IMR-90 (cell line): ENCODE results near the gene HMGA1. TPM values are rescaled to one million over a fixed set of nuclear protein-coding genes. Genes with fewer than 3 reads are reported as not detected.

Experiments
- ATAC-seq: fragments of 200-7000 bp; cut with Tn5 transposase; 2 replicates; pipeline ENCODE4 v1.9.1; 2020; ENCODE audit warnings: low read depth, mild to moderate bottlenecking, moderate library complexity
- BruUV-seq: library from RNA; stranded (reverse); fragments of 400-500 nt; replicated peaks from 2 replicates; lab custom pipeline; 2021; lab: Mats Ljungman, UMichigan
- CTCF ChIA-PET: fragments of 300-600 bp; formaldehyde crosslinking; extraction: SDS; loops from one replicate; lab custom pipeline; 2021; ENCODE audit warnings: antibody characterized with exemption; lab: Yijun Ruan, JAX
- POLR2A ChIA-PET: fragments of 300-600 bp; sonication (Branson Sonifier 250); formaldehyde crosslinking; loops from one replicate; lab custom pipeline; 2022; ENCODE audit warnings: antibody characterized with exemption; ENCODE audit not compliant: unreplicated experiment; lab: Charles Lee
- DNase-seq: peaks from one replicate; pipeline ENCODE4 v3.0.0; 2013
- H2AFZ ChIP-seq: replicated peaks from 2 replicates; pipeline ENCODE3; 2013; ENCODE audit warnings: low read length, mild to moderate bottlenecking; ENCODE audit not compliant: poor library complexity
- H2AK5ac ChIP-seq: 2 replicates; pipeline ENCODE4 v1.6.1; 2013; ENCODE audit warnings: low read depth, low read length, inconsistent platforms
- H2AK9ac ChIP-seq: replicated peaks from 2 replicates; pipeline ENCODE3; 2013; ENCODE audit warnings: mild to moderate bottlenecking, low read depth, low read length, moderate library complexity; ENCODE audit not compliant: poor library complexity
- H2BK120ac ChIP-seq: 2 replicates; pipeline ENCODE4 v1.6.1; 2013; ENCODE audit warnings: low read depth, low read length, inconsistent platforms
- H2BK15ac ChIP-seq: 3 replicates; pipeline ENCODE4 v1.6.1; 2013; ENCODE audit warnings: low read depth, low read length, inconsistent platforms
- H2BK20ac ChIP-seq: 2 replicates; pipeline ENCODE4 v1.6.1; 2013; ENCODE audit warnings: low read depth, mild to moderate bottlenecking, inconsistent platforms, low read length, moderate library complexity
- H2BK5ac ChIP-seq: 2 replicates; pipeline ENCODE4 v1.6.1; 2013; ENCODE audit warnings: mild to moderate bottlenecking, low read depth, low read length, inconsistent platforms; ENCODE audit not compliant: poor library complexity, severe bottlenecking
- H3K14ac ChIP-seq: replicated peaks from 2 replicates; pipeline ENCODE4 v1.6.1; 2013; ENCODE audit warnings: low read depth, low read length, inconsistent platforms
- H3K18ac ChIP-seq: 2 replicates; pipeline ENCODE4 v1.6.1; 2013; ENCODE audit warnings: low read depth, low read length, control low read depth
- H3K23ac ChIP-seq: 2 replicates; pipeline ENCODE4 v1.6.1; 2013; ENCODE audit warnings: low read depth, low read length, inconsistent platforms
- H3K27ac ChIP-seq: 2 replicates; pipeline ENCODE4 v1.5.1; 2013; ENCODE audit warnings: mild to moderate bottlenecking, control low read depth, low read length; ENCODE audit not compliant: insufficient read depth
- H3K27me3 ChIP-seq: 2 replicates; pipeline ENCODE4 v1.6.1; 2013; ENCODE audit warnings: low read length; ENCODE audit not compliant: control insufficient read depth, insufficient read depth
- H3K36me3 ChIP-seq: 2 replicates; pipeline ENCODE4 v1.6.1; 2013; ENCODE audit warnings: low read length, mixed read lengths; ENCODE audit not compliant: control insufficient read depth, insufficient read depth
- H3K4ac ChIP-seq: 2 replicates; pipeline ENCODE4 v1.6.1; 2013; ENCODE audit warnings: low read depth, low read length, inconsistent platforms
- H3K4me1 ChIP-seq: 2 replicates; pipeline ENCODE4 v1.6.1; 2013; ENCODE audit warnings: low read length, mixed read lengths; ENCODE audit not compliant: control insufficient read depth, insufficient read depth
- H3K4me2 ChIP-seq: 2 replicates; pipeline ENCODE4 v1.6.1; 2013; ENCODE audit warnings: low read depth, mild to moderate bottlenecking, control low read depth, low read length, moderate library complexity
- H3K4me3 ChIP-seq: 2 replicates; pipeline ENCODE4 v1.5.1; 2013; ENCODE audit warnings: low read depth, mild to moderate bottlenecking, control low read depth, low read length, moderate library complexity; ENCODE audit not compliant: insufficient read depth
- H3K56ac ChIP-seq: 2 replicates; pipeline ENCODE4 v1.6.1; 2013; ENCODE audit warnings: low read length, inconsistent platforms; ENCODE audit not compliant: insufficient read depth; ENCODE audit errors: extremely low read depth
- H3K79me1 ChIP-seq, 2 experiments: 2 replicates each; pipeline ENCODE4 v1.6.1; 2013; ENCODE audit warnings: low read length in 2 of 2, inconsistent platforms in 1 of 2, low read depth in 1 of 2
- H3K9ac ChIP-seq: 2 replicates; pipeline ENCODE4 v1.6.1; 2013; ENCODE audit warnings: low read depth, low read length, control low read depth
- H3K9me1 ChIP-seq: 2 replicates; pipeline ENCODE4 v1.6.1; 2013; ENCODE audit warnings: low read length, inconsistent platforms; ENCODE audit not compliant: insufficient read depth
- H3K9me3 ChIP-seq: 2 replicates; pipeline ENCODE4 v1.6.1; 2013; ENCODE audit warnings: low read length; ENCODE audit not compliant: control insufficient read depth, insufficient read depth
- H4K20me1 ChIP-seq: 2 replicates; pipeline ENCODE4 v1.6.1; 2013; ENCODE audit warnings: low read length, inconsistent platforms; ENCODE audit not compliant: insufficient read depth
- H4K5ac ChIP-seq: 2 replicates; pipeline ENCODE4 v1.6.1; 2013; ENCODE audit warnings: mild to moderate bottlenecking, low read depth, low read length, control low read depth
- H4K8ac ChIP-seq, 2 experiments: 2 replicates each; pipeline ENCODE4 v1.6.1; 2013; ENCODE audit warnings: low read depth in 2 of 2, low read length in 2 of 2, control low read depth in 1 of 2, inconsistent platforms in 1 of 2
- H4K91ac ChIP-seq: 2 replicates; pipeline ENCODE4 v1.6.1; 2013; ENCODE audit warnings: low read depth, low read length, inconsistent platforms; ENCODE audit not compliant: insufficient read depth
- CEBPB ChIP-seq: IDR thresholded peaks from 2 replicates; pipeline ENCODE4 v1.6.1; 2012; ENCODE audit warnings: low read depth, low read length, improper control_type of control experiment
- ELK1 ChIP-seq: fragments of 150-350 bp; IDR thresholded peaks from 2 replicates; pipeline ENCODE4 v1.6.1; 2016; ENCODE audit warnings: low read depth, mild to moderate bottlenecking, low read length, moderate library complexity, borderline replicate concordance
- MAFK ChIP-seq: IDR thresholded peaks from 2 replicates; pipeline ENCODE4 v1.6.1; 2012; ENCODE audit warnings: low read depth, low read length, improper control_type of control experiment
- MAZ ChIP-seq: IDR thresholded peaks from 2 replicates; pipeline ENCODE4 v1.6.1; 2012; ENCODE audit warnings: low read depth, mild to moderate bottlenecking, low read length, improper control_type of control experiment, moderate library complexity, borderline replicate concordance
- MXI1 ChIP-seq: IDR thresholded peaks from 2 replicates; pipeline ENCODE4 v1.6.1; 2012; ENCODE audit warnings: low read depth, mild to moderate bottlenecking, low read length, moderate library complexity, borderline replicate concordance
- NFE2L2 ChIP-seq: fragments of 150-350 bp; IDR thresholded peaks from 2 replicates; pipeline ENCODE4 v1.6.1; 2016; ENCODE audit warnings: low read depth, mild to moderate bottlenecking, low read length
- POLR2A ChIP-seq: IDR thresholded peaks from 2 replicates; pipeline ENCODE4 v1.6.1; 2012; ENCODE audit warnings: mild to moderate bottlenecking, low read depth, low read length
- RAD21 ChIP-seq: IDR thresholded peaks from 2 replicates; pipeline ENCODE4 v1.6.1; 2012; ENCODE audit warnings: low read length, improper control_type of control experiment
- RFX5 ChIP-seq: IDR thresholded peaks from 2 replicates; pipeline ENCODE4 v1.8.0; 2012; ENCODE audit warnings: low read depth, mild to moderate bottlenecking, low read length, moderate library complexity
- SMC3 ChIP-seq: fragments of 150-350 bp; IDR thresholded peaks from 2 replicates; pipeline ENCODE4 v1.6.1; 2016; ENCODE audit warnings: low read depth, mild to moderate bottlenecking, antibody characterized with exemption, low read length, moderate library complexity
- USF2 ChIP-seq: fragments of 150-350 bp; IDR thresholded peaks from 2 replicates; pipeline ENCODE4 v1.6.1; 2017; ENCODE audit warnings: mild to moderate bottlenecking, antibody characterized with exemption, low read length, low read depth
- WGBS, 2 experiments: methylation state at CpG; one replicate each; pipeline versions ENCODE4 v1.1.5 to v1.1.7; 2013; ENCODE audit warnings: missing lambda C conversion rate in 2 of 2; ENCODE audit not compliant: insufficient read length in 1 of 2; ENCODE audit errors: extremely low coverage in 2 of 2; 5-methylcytosine and 5-hydroxymethylcytosine counted together
- dilution Hi-C: fragments of 300-500 bp; cut with HindIII; formaldehyde crosslinking; loops from one replicate; pipeline ENCODE4 v1.14.3; 2018; ENCODE audit warnings: low sequenced_read_pairs; ENCODE audit not compliant: unreplicated experiment
- in situ Hi-C: fragments of 300-500 bp; cut with MboI; formaldehyde crosslinking; loops from 3 replicates; pipeline ENCODE4 v1.14.3; 2019; ENCODE audit warnings: low sequenced_read_pairs, inconsistent platforms, mixed read lengths
- intact Hi-C: fragments of 100-400 bp; cut with micrococcal nuclease; formaldehyde crosslinking; loops from 2 replicates; pipeline ENCODE4 v1.10.0; 2022
- polyA plus RNA-seq, 3 experiments: library from polyadenylated mRNA; depleted of rRNA; stranded (reverse); fragments of >200 nt; gene quantifications; 2 replicates each; pipeline ENCODE4 v1.2.3, GENCODE V29; 2012; ENCODE audit warnings: low replicate concordance in 1 of 3
- total RNA-seq: library from RNA; depleted of rRNA; stranded (reverse); fragments of >200 nt; gene quantifications from 2 replicates; pipeline ENCODE4 v1.2.3, GENCODE V29; 2012

Gene HMGA1
- total and polyA plus RNA-seq, 2 of the 4 experiments (the other 2 are of a cell fraction) = 101 to 589 TPM

GRCh38 chr6:34276191-34276590 is 39.5 kb downstream of the HMGA1 start:
- Histone ChIP-seq H3K27me3 (no peaks in the 10 kb centered on the region), H3K4ac (no peak overlapping the region), H2BK5ac (no peak overlapping the region), H2AFZ (no peak overlapping the region), H3K23ac (no peak overlapping the region), H2BK15ac (no peak overlapping the region), H4K91ac (no peak overlapping the region), H3K4me2 (no peak overlapping the region), H3K18ac (no peak overlapping the region), H3K14ac (no peak overlapping the region), H4K8ac (no peak overlapping the region), H3K27ac (no peak overlapping the region), H3K4me1 (0 out of 2 replicates have a peak, but pooled peaks cover 2% of the 10 kb centered on the region), H2AK5ac (no peak overlapping the region), H3K9me3 (no peaks in the 10 kb centered on the region), H4K5ac (no peak overlapping the region), H2BK120ac (no peak overlapping the region), H3K36me3 (peaks cover 6% of the 10 kb centered on the region; the same call in 1 of the 2 replicates), H3K79me1 (no peaks in the 10 kb centered on the region), H2BK20ac (no peak overlapping the region), H4K20me1 (no peaks in the 10 kb centered on the region; the same call in 1 of the 2 replicates), H3K4me3 (no peak overlapping the region), H3K9ac (no peak overlapping the region), H3K9me1 (peaks cover 11% of the 10 kb centered on the region; the same call in 1 of the 2 replicates), H2AK9ac (no peak overlapping the region), H3K56ac (no peak overlapping the region)
- dilution Hi-C loops (no loop called here), intact Hi-C loops (no loop called here), in situ Hi-C loops (no loop called here)
- no peak for ATAC-seq
- ChIA-PET POLR2A (interaction anchor here (0.6 kb wide), 1 partner anchor 11 kb away, joined by 4 read pairs; no protein-coding TSS in a partner anchor), CTCF (no interaction called here)
- no TSS peak for BruUV-seq
- WGBS, 2 experiments = 91% methylated on average over 5 of the region's 5 CpGs; no CpG with 5 or more reads in 1 of the 2 experiments
- no peak for DNase-seq
- no peak for TF ChIP-seq MAZ
- TF ChIP-seq USF2 = no peak
- TF ChIP-seq MAFK = no peak
- no peak for TF ChIP-seq MXI1
- no peak for TF ChIP-seq RAD21
- TF ChIP-seq CEBPB = no peak
- no peak for TF ChIP-seq ELK1
- no peak for TF ChIP-seq RFX5
- TF ChIP-seq POLR2A = no peak
- no peak for TF ChIP-seq NFE2L2
- no peak for TF ChIP-seq SMC3
